ENCODE data around the gene ELMO1.
A peak's percentile ranks its signal among the peaks of the same experiment; 100 is the strongest.

ELMO1 gene

DNA sequence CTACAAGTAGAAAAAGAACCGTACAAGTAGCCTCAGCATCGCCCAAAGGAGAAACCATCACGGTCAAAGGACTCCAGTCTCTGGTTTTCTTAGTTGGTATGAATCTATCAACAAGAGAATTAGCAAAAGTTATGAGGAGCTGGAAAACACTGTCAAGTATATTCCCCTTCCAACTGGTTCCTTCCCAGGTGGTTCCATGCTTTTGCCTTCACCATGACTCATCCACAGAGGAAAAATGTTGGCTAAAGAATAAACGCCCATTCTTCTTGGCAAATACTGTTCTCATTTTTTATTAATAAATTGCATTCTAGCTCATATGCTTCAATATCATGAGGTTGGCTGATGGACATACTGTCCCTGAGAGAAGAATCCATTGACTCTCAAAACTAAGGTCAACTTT is 6.4 kb downstream of the ELMO1 start:
- Histone ChIP-seq H3K27me3 (replicated peaks in 2 of 5; ENCODE audit: control insufficient read depth in 4 of 5, insufficient read depth in 5 of 5, low read length in 4 of 5) (no peaks in the 10 kb centered on the region), H3K4me1 (ENCODE audit: control extremely low read depth in 1 of 4, control insufficient read depth in 4 of 4, insufficient read depth in 4 of 4, low read length in 3 of 4) (peaks cover 17 to 62% (median 37%) of the 10 kb centered on the region in 4 experiments), H3K9me3 (ENCODE audit: control extremely low read depth in 1 of 5, control insufficient read depth in 4 of 5, insufficient read depth in 2 of 5, low read depth in 1 of 5, low read length in 4 of 5) (no peaks in the 10 kb centered on the region), H3K4me3 (ENCODE audit: control insufficient read depth in 1 of 7, extremely low read depth in 1 of 7, insufficient read depth in 4 of 7, low read depth in 2 of 7, low read length in 6 of 7) (peak overlapping the region in 1 of 7 experiments; percentile 13), H3K27ac (ENCODE audit: insufficient read depth in 1 of 2, low read depth in 1 of 2, low read length in 2 of 2, poor library complexity in 1 of 2, severe bottlenecking in 2 of 2) (peak overlapping the region in 1 of 2 experiments; percentile 81), H3K36me3 (ENCODE audit: control insufficient read depth in 4 of 4, insufficient read depth in 4 of 4, low read length in 3 of 4) (peaks cover 0 to 10% (median 2%) of the 10 kb centered on the region in 4 experiments)
- CTCF ChIA-PET: interaction anchor here (0.7 to 2.3 kb wide), 4 partner anchors 13 to 392 kb away, joined by 3 to 6 read pairs (median 4); no protein-coding TSS in a partner anchor
- no peak for DNase-seq
- WGBS (ENCODE audit: insufficient coverage): 100% methylated on average over 3 of the region's 4 CpGs
- POLR2A ChIA-PET: no interaction called here

DNA sequence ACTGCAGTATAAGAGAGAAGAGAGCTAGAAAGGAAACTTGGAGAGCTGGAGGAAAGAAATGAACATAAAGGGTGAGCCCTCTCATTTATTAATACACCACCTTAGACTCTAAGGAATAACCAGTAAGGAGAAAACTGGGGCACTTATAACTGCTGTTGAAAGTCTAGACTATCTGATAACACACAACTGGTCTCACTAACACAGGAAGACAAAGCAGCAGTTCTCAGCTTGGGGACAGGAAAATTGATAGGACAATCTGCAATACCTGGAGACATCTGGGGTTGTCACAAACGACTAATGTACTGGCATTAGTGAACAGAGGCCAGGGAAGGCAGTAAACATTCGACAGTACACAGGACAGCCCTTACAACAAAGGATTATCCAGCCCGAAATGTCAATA is 6.8 kb downstream of the ELMO1 start:
- CTCF ChIA-PET: interaction anchor here (0.7 to 2.3 kb wide), 6 partner anchors 12 to 392 kb away, joined by 3 to 6 read pairs (median 3); no protein-coding TSS in a partner anchor

DNA sequence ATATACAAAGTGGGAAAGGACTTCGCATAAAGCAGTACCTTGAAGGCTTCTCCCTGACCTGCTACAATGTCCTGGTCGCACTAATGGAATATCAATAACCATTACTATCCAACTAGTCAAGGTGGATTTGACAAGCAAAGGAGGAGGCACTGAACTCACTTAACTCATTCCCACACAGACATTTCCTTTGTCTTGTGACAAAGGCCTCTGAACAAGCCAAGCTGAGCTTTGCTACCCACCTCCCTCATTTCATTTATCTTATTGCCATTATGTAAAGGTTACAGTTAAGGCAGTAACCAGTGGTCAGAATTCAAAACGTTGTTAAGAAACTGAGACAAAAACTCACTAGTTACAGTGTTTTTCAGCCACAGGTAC is 7.3 kb downstream of the ELMO1 start:
- H3K27me3 ChIP-seq (replicated peaks in 2 of 5; ENCODE audit: control insufficient read depth in 4 of 5, insufficient read depth in 5 of 5, low read length in 4 of 5): no peaks in the 10 kb centered on the region
- CTCF ChIA-PET: interaction anchor here (1.0 to 2.4 kb wide), 6 partner anchors 11 to 393 kb away, joined by 3 to 6 read pairs (median 4); no protein-coding TSS in a partner anchor
- 33% methylated on average over 2 of the region's 3 CpGs for WGBS (ENCODE audit: insufficient coverage)
- POLR2A ChIA-PET: no interaction called here
- DNase-seq: peak; percentile 21 to 70 (median 57)
- H3K36me3 ChIP-seq (ENCODE audit: control insufficient read depth in 4 of 4, insufficient read depth in 4 of 4, low read length in 3 of 4): peaks cover 0 to 10% (median 2%) of the 10 kb centered on the region in 4 experiments
- peak overlapping the region in 3 of 7 experiments; percentile 7 to 47 (median 13) for H3K4me3 ChIP-seq (ENCODE audit: control insufficient read depth in 1 of 7, extremely low read depth in 1 of 7, insufficient read depth in 4 of 7, low read depth in 2 of 7, low read length in 6 of 7)
- H3K27ac ChIP-seq (ENCODE audit: insufficient read depth in 1 of 2, low read depth in 1 of 2, low read length in 2 of 2, poor library complexity in 1 of 2, severe bottlenecking in 2 of 2): peak overlapping the region; percentile 41 to 81
- no peaks in the 10 kb centered on the region for H3K9me3 ChIP-seq (ENCODE audit: control extremely low read depth in 1 of 5, control insufficient read depth in 4 of 5, insufficient read depth in 2 of 5, low read depth in 1 of 5, low read length in 4 of 5)
- H3K4me1 ChIP-seq (ENCODE audit: control extremely low read depth in 1 of 4, control insufficient read depth in 4 of 4, insufficient read depth in 4 of 4, low read length in 3 of 4): peaks cover 11 to 57% (median 31%) of the 10 kb centered on the region in 4 experiments

More for the DNA sequence above, 6.8 kb downstream of the ELMO1 start:
- Histone ChIP-seq H3K27me3 (replicated peaks in 2 of 5; ENCODE audit: control insufficient read depth in 4 of 5, insufficient read depth in 5 of 5, low read length in 4 of 5) (no peaks in the 10 kb centered on the region), H3K27ac (ENCODE audit: insufficient read depth in 1 of 2, low read depth in 1 of 2, low read length in 2 of 2, poor library complexity in 1 of 2, severe bottlenecking in 2 of 2) (peak overlapping the region; percentile 41 to 81), H3K4me1 (ENCODE audit: control extremely low read depth in 1 of 4, control insufficient read depth in 4 of 4, insufficient read depth in 4 of 4, low read length in 3 of 4) (peaks cover 14 to 61% (median 33%) of the 10 kb centered on the region in 4 experiments), H3K4me3 (ENCODE audit: control insufficient read depth in 1 of 7, extremely low read depth in 1 of 7, insufficient read depth in 4 of 7, low read depth in 2 of 7, low read length in 6 of 7) (peak overlapping the region in 2 of 7 experiments; percentile 7 to 13), H3K9me3 (ENCODE audit: control extremely low read depth in 1 of 5, control insufficient read depth in 4 of 5, insufficient read depth in 2 of 5, low read depth in 1 of 5, low read length in 4 of 5) (no peaks in the 10 kb centered on the region), H3K36me3 (ENCODE audit: control insufficient read depth in 4 of 4, insufficient read depth in 4 of 4, low read length in 3 of 4) (peaks cover 0 to 10% (median 2%) of the 10 kb centered on the region in 4 experiments)
- POLR2A ChIA-PET: no interaction called here
- DNase-seq: peak in 1 of 3 donors; percentile 31
- 45% methylated on average over 3 of the region's 3 CpGs for WGBS (ENCODE audit: insufficient coverage)

DNA sequence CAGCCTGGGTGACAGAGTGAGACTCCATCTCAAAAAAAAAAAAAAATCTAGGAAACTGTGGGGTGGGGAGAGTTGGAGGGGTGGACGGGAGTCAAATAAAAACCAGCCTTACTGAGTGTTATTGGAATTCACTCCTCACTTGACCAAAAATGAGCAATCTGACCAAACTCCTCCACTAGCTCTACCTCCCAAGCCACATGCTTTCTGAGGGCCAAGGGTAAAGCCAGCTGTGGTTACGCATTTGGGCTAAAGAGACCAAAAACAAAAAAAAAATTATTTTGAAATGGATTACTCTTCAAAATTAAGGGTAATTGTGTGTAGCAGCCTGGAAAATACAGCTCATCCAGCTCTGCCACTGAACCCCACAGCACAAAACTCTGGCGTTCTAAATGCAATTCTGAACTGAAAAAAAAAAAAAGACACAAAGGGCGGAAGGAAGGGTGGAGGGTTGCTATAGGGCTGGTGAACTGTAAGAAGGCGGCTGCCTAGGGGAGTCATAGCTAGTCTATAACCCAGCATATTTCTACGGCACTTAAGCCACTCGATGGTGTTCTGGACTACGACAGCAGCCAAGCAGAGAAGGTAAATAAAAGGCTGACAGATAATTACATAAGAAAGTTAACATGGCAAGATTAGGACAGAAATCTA is 7.8 kb downstream of the ELMO1 start:
- Histone ChIP-seq H3K9me3 (ENCODE audit: control extremely low read depth in 1 of 5, control insufficient read depth in 4 of 5, insufficient read depth in 2 of 5, low read depth in 1 of 5, low read length in 4 of 5) (no peaks in the 10 kb centered on the region), H3K36me3 (ENCODE audit: control insufficient read depth in 4 of 4, insufficient read depth in 4 of 4, low read length in 3 of 4) (peaks cover 0 to 10% (median 2%) of the 10 kb centered on the region in 4 experiments), H3K4me1 (ENCODE audit: control extremely low read depth in 1 of 4, control insufficient read depth in 4 of 4, insufficient read depth in 4 of 4, low read length in 3 of 4) (peaks cover 11 to 52% (median 29%) of the 10 kb centered on the region in 4 experiments), H3K27me3 (replicated peaks in 2 of 5; ENCODE audit: control insufficient read depth in 4 of 5, insufficient read depth in 5 of 5, low read length in 4 of 5) (no peaks in the 10 kb centered on the region), H3K27ac (ENCODE audit: insufficient read depth in 1 of 2, low read depth in 1 of 2, low read length in 2 of 2, poor library complexity in 1 of 2, severe bottlenecking in 2 of 2) (peak overlapping the region; percentile 41 to 81), H3K4me3 (ENCODE audit: control insufficient read depth in 1 of 7, extremely low read depth in 1 of 7, insufficient read depth in 4 of 7, low read depth in 2 of 7, low read length in 6 of 7) (peak overlapping the region in 3 of 7 experiments; percentile 13 to 47 (median 20))
- peak; percentile 52 to 86 (median 79) for DNase-seq
- ChIA-PET POLR2A (interaction anchor here (0.6 kb wide), 1 partner anchor 11 kb away, joined by 3 read pairs; no protein-coding TSS in a partner anchor), CTCF (interaction anchor here (1.3 to 2.4 kb wide), 6 partner anchors 11 to 292 kb away, joined by 3 to 6 read pairs (median 3); no protein-coding TSS in a partner anchor)
- no CpG with 5 or more reads among the region's 8 CpGs for WGBS (ENCODE audit: insufficient coverage)

DNA sequence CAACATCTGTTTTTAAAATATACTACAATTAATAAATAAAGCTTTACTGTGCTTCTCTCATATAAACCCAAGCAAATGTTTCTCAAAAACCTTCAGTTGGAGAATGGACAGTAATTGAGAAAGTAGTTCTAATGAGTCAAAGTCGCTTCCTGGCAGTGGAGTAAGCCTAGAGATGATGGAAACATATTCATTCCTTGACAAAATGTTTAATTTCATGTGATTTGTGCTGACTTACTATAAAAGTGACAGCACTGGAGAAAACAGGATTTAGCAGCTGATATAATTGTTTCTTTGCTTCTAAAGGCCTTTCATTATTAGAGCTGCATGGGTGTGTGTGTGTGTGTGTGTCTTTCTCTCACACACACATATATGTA is 9.0 kb downstream of the ELMO1 start:
- Histone ChIP-seq H3K4me1 (ENCODE audit: control extremely low read depth in 1 of 4, control insufficient read depth in 4 of 4, insufficient read depth in 4 of 4, low read length in 3 of 4) (peaks cover 11 to 58% (median 27%) of the 10 kb centered on the region in 4 experiments), H3K4me3 (ENCODE audit: control insufficient read depth in 1 of 7, extremely low read depth in 1 of 7, insufficient read depth in 4 of 7, low read depth in 2 of 7, low read length in 6 of 7) (no peak overlapping the region), H3K27me3 (replicated peaks in 2 of 5; ENCODE audit: control insufficient read depth in 4 of 5, insufficient read depth in 5 of 5, low read length in 4 of 5) (no peaks in the 10 kb centered on the region), H3K36me3 (ENCODE audit: control insufficient read depth in 4 of 4, insufficient read depth in 4 of 4, low read length in 3 of 4) (peaks cover 0 to 6% (median 2%) of the 10 kb centered on the region in 4 experiments), H3K9me3 (ENCODE audit: control extremely low read depth in 1 of 5, control insufficient read depth in 4 of 5, insufficient read depth in 2 of 5, low read depth in 1 of 5, low read length in 4 of 5) (no peaks in the 10 kb centered on the region), H3K27ac (ENCODE audit: insufficient read depth in 1 of 2, low read depth in 1 of 2, low read length in 2 of 2, poor library complexity in 1 of 2, severe bottlenecking in 2 of 2) (peak overlapping the region in 1 of 2 experiments; percentile 45)
- no peak for DNase-seq
- 100% methylated on average over 1 of the region's 1 CpG for WGBS (ENCODE audit: insufficient coverage)
- ChIA-PET CTCF (interaction anchor here (1.2 to 2.4 kb wide), 4 partner anchors 10 to 216 kb away, joined by 3 to 6 read pairs (median 3); no protein-coding TSS in a partner anchor), POLR2A (no interaction called here)

DNA sequence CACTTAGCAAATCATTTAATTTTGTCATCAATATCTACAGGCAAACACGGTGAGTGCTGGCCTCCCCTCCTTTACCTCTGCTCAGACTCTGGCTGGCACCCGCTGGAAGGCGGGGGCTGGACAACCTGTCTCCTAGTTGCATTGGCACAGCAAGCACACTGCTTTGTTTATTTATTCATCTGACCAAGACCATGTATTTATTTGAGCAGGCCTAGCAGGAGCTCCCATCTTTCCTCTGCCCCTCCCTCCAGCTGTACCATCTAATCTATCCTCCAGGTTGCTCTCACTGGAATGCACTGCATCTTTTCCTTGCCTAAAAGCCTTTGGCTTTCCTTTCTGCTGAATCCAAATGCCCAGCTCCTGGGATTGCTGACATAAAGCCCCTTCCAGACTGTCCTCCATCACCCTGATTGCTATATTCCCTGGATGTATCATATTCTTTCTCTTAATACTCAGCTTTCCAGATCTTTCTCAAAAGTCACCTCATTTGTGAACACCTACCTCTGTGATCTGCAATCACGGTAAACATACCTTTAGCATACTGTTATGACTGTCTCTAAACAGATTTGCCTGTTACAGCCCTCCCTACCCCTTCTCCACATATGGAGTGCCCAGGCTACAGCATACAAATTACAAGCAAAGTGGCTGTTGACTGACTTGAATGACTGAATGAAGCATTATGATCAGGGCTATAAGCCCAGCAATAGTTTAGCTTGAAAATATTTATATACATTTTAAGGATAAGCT is 9.6 kb downstream of the ELMO1 start:
- POLR2A ChIA-PET: no interaction called here
- 90% methylated on average over 4 of the region's 4 CpGs for WGBS (ENCODE audit: insufficient coverage)
- CTCF ChIA-PET: interaction anchor here (0.7 to 2.4 kb wide), 5 partner anchors 9 to 395 kb away, joined by 3 to 6 read pairs (median 3); no protein-coding TSS in a partner anchor
- peaks cover 0 to 4% (median 2%) of the 10 kb centered on the region in 4 experiments for H3K36me3 ChIP-seq (ENCODE audit: control insufficient read depth in 4 of 4, insufficient read depth in 4 of 4, low read length in 3 of 4)
- no peaks in the 10 kb centered on the region for H3K9me3 ChIP-seq (ENCODE audit: control extremely low read depth in 1 of 5, control insufficient read depth in 4 of 5, insufficient read depth in 2 of 5, low read depth in 1 of 5, low read length in 4 of 5)
- no peak overlapping the region for H3K27ac ChIP-seq (ENCODE audit: insufficient read depth in 1 of 2, low read depth in 1 of 2, low read length in 2 of 2, poor library complexity in 1 of 2, severe bottlenecking in 2 of 2)
- no peaks in the 10 kb centered on the region for H3K27me3 ChIP-seq (replicated peaks in 2 of 5; ENCODE audit: control insufficient read depth in 4 of 5, insufficient read depth in 5 of 5, low read length in 4 of 5)
- no peak overlapping the region for H3K4me3 ChIP-seq (ENCODE audit: control insufficient read depth in 1 of 7, extremely low read depth in 1 of 7, insufficient read depth in 4 of 7, low read depth in 2 of 7, low read length in 6 of 7)
- no peak for DNase-seq
- peaks cover 11 to 59% (median 26%) of the 10 kb centered on the region in 4 experiments for H3K4me1 ChIP-seq (ENCODE audit: control extremely low read depth in 1 of 4, control insufficient read depth in 4 of 4, insufficient read depth in 4 of 4, low read length in 3 of 4)
